GM13976 (cell line): ENCODE data around the gene GLDC.

ENCODE experiments used
- DNase-seq: peaks from one replicate; pipeline ENCODE4 v3.0.0; 2012; ENCODE audit warnings: low spot score
- CTCF ChIP-seq: IDR thresholded peaks from 2 replicates; pipeline ENCODE4 v1.5.1; 2012; ENCODE audit warnings: borderline replicate concordance, mild to moderate bottlenecking; ENCODE audit not compliant: insufficient read depth; ENCODE audit errors: extremely low read depth, missing control alignments, control extremely low read depth
- in situ Hi-C: fragments of 300-500 bp; cut with MboI; formaldehyde crosslinking; loops from one replicate; pipeline ENCODE4 v1.12.0; 2022; ENCODE audit warnings: low sequenced_read_pairs, mixed read lengths, inconsistent platforms; ENCODE audit not compliant: unreplicated experiment

The GLDC gene

GRCh38 chr9:6686396-6686795 is 40.9 kb upstream of the GLDC start:
- no peak for DNase-seq
- in situ Hi-C loops = loop anchor here (10.0 kb wide), 1 partner anchor 102 kb away; no protein-coding TSS in a partner anchor
- no peak for TF ChIP-seq CTCF

- in situ Hi-C loops = loop anchor here (10.0 kb wide), 1 partner anchor 97 kb away; no protein-coding TSS in a partner anchor
- DNase-seq = no peak
- TF ChIP-seq CTCF = no peak
These were observed 36.5 kb upstream of the GLDC start for GRCh38 chr9:6681957-6682501.

- no peak for TF ChIP-seq CTCF
- peak; percentile 94 for DNase-seq
- in situ Hi-C loops = loop anchor here (10.0 kb wide), 1 partner anchor 97 kb away; no protein-coding TSS in a partner anchor
These were observed 35.8 kb upstream of the GLDC start for GRCh38 chr9:6681147-6681956.

GRCh38 chr9:6680797-6681146 is 35.2 kb upstream of the GLDC start:
- TF ChIP-seq CTCF = no peak
- DNase-seq = peak; percentile 63
- in situ Hi-C loops = loop anchor here (10.0 kb wide), 1 partner anchor 96 kb away; no protein-coding TSS in a partner anchor

- DNase-seq = no peak
- no peak for TF ChIP-seq CTCF
- in situ Hi-C loops = no loop called here
These were observed 32.3 kb upstream of the GLDC start for GRCh38 chr9:6677803-6678202.

GRCh38 chr9:6676254-6676921 is 30.9 kb upstream of the GLDC start:
- in situ Hi-C loops = no loop called here
- DNase-seq = no peak
- no peak for TF ChIP-seq CTCF
